IMR-90 (cell line): ENCODE results near the gene TFCP2.

ENCODE experiments used
- CTCF ChIP-seq: conservative IDR thresholded peaks from 2 replicates; pipeline ENCODE4 v1.5.1; 2012; ENCODE audit warnings: mild to moderate bottlenecking, low read depth, low read length, improper control_type of control experiment
- MAFK ChIP-seq: IDR thresholded peaks from 2 replicates; pipeline ENCODE4 v1.6.1; 2012; ENCODE audit warnings: low read depth, low read length, improper control_type of control experiment
- MXI1 ChIP-seq: IDR thresholded peaks from 2 replicates; pipeline ENCODE4 v1.6.1; 2012; ENCODE audit warnings: low read depth, mild to moderate bottlenecking, low read length, moderate library complexity, borderline replicate concordance

GRCh38 chr12:51070004-51070403 lies 102.9 kb downstream of the TFCP2 start:
- no peak for TF ChIP-seq CTCF
- no peak for TF ChIP-seq MAFK
- no peak for TF ChIP-seq MXI1
